ENCODE measurements around the gene GUCY2D.
"Not testable (repeated sequence)": the region's sequence is repeated elsewhere in the genome, so short reads cannot be mapped to it uniquely, and the experiment has no call there.

GUCY2D gene

GRCh38 chr17:8001976-8002720 is at the start of gene GUCY2D:
Gene GUCY2D (plus strand): TSS chr17:8002615. CDS start chr17:8003048, 433 bp downstream.
- DNase-seq: no peak

DNA sequence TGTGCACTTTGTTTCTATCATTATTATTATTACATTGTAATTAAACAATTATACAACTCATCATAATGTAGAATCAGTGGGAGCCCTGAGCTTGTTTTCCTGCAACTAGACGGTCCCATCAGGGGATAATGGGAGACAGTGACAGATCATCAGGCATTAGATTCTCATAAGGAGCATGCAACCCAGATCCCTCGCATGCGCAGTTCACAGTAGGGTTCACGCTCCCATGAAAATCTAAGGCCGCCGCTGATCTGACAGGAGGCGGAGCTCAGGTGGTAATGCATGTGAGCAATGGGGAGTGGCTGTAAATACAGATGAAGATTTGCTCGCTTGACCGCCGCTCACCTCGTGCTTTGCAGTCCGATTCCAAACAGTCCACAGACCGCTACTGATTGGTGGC is 49.1 kb upstream of the GUCY2D start:
- not testable (repeated sequence) for DNase-seq

DNA sequence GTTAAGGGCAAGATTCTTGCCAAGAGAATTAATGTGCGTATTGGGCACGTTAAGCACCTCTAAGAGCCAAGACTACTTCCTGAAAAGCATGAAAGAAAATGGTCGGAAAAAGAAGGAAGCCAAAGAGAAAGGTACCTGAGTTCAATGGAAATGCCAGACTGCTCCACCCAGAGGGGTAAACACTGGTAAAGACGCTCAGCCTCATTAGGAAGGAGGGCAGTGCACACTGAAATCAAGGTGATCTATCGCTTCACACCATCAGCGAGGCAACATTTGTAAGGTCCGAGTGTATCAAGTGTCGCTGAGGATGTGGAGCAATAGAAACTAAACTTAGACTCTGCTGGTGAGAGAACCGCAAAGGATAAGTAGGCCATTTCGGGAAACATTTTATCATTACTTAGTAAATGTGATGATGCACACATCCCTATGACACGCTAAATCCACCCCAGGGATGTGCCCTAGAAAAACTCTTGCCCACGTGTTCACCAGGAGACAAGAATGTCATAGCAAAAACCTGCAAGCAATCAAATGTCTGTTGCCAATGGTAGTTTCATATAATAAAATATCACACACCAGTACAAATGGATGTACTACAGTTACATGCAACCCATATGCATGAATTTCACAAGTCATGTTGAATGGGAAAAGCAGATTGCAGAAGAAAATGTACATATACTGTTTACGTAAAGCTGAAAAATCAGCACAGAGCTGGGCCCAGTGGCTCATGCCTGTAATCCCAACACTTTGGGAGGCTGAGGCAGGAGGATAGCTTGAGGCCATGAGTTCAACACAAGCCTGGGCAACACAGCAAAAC is 46.8 kb upstream of the GUCY2D start:
- no peak for DNase-seq

GRCh38 chr17:7956228-7956965 is 46.0 kb upstream of the GUCY2D start:
- no peak for DNase-seq

GRCh38 chr17:7959503-7960253 is 42.7 kb upstream of the GUCY2D start:
- DNase-seq: no peak

DNA sequence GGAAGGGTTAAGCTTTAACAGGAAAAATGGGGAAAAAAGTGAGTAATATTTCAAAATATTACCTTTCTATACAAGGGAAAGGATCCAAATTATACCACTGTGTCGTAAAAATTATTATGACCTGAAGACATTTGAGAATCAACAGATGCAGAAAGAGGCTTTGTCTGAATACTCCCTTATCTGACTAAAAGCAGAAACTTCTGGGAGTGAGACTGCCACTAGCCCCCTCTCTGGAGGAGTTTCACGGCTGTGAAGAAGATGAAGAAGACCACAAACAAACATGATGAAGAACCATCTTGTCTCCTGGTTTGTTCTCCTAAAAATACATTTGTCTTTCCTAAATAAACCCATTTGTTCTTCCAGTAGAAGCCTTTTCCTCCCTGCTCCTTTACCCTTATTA is 41.0 kb upstream of the GUCY2D start:
- no peak for DNase-seq

GRCh38 chr17:7967751-7968150 is 34.7 kb upstream of the GUCY2D start:
- no peak for DNase-seq

DNA sequence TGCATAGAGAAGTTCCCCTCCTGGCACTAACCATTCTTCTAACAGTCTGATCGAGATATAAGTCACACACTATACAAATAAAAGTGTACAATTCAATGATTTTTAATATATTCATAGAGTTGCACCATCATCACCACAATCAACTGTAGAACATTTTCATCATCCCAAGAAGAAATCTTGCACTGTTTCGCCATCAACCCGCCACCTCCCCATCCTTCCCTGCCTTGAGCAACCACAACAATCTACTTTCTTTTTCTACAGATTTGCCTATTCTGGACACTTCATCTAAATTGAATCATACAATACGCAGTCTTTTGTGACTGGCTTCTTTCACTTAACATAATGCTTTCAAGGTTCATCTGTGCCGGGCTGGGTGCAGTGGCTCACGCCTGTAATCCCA is 33.0 kb upstream of the GUCY2D start:
- DNase-seq: no peak

- no peak for DNase-seq
These were observed 30.8 kb upstream of the GUCY2D start for GRCh38 chr17:7971651-7972050.

DNA sequence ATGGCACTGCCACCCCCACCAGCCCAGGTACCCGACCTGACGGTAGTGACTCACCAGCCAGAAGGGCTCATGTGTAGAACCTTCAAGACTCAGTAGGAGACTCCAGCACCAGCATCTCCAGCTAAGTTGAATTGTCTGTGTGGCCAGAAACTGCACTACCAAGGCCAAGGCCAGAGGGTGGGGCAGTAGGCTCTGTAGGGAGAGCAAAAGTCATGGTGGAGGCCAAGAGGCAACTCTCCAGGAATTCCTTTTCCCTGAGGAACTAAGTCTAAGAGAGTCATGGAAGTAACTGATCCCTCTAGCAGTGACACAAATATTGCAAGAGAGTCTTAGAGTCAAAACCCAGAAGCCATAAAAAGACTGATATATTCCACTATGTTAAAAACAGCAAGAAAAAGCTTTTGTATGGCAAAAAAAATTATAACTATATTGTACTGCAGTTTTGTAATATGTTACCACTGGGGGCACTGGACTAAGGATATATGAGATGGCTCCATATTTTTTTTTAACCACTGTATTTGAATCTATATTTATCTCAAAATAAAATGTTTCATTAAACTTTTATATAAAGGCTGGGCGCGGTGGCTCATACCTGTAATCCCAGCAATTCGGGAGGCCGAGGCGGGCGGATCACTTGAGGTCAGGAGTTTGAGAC is 30.2 kb upstream of the GUCY2D start:
- no peak for DNase-seq

DNA sequence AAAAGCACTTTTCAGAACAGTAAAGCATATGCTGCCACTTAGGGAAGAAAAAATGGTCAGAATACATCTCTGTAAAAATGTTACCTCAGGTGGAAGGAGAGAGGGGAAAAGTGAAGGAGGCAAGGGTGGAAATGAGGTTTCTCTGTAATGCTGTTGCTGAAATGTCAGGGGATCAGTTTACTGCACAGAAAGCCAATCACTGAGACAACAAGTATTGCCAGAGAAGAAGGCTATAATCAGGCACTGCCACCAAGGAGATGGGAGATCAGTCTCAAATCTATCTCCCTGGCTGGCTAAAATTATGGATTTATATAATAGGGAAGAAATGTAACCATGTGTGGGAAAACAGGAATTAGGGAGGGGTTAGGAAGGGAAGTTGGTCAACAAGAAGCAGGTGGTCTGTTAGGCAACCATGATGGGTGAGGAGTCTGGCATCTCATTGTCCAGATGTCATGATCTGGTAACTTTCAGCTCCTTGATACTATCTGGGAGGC is 27.7 kb upstream of the GUCY2D start:
- DNase-seq: no peak

DNA sequence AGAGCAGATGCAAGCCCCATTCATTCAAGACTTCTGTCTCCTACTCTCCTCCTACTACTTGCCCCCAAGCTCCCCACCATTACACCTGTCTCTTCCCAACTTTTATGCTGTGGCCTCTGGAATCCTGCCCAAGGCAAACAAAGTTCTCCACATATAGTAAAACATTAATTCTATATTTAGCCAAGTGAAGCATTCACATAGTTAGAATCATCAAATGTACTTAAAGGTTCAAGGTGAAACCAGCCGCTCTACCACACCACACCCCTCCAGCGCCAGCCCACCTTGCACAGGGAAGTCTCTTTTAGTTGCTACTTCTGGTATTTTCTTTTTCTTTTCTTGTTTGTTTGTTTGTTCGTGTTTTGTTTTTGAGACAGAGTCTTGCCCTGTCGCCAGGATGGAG is 25.4 kb upstream of the GUCY2D start:
- DNase-seq: no peak

- no peak for DNase-seq
These were observed 24.6 kb upstream of the GUCY2D start for GRCh38 chr17:7977805-7978204.

DNA sequence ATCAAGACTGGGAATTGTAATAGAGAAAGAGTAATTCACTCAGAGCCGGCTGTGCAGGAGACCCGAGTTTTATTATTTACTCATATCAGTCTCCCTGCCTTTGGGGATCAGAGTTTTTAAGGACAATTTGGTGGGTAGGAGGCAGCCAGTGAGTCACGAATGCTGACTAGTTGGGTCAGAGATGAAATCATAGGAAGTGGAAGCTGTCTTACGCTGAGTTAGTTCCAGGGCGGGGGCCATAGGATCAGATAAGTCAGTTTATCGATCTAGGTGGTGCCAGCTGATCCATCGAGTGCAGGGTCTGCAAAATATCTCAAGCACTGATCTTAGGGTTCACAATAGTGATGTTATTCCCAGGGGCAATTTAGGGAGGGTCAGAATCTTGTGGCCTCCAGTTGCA is 20.2 kb upstream of the GUCY2D start:
- no peak for DNase-seq

DNA sequence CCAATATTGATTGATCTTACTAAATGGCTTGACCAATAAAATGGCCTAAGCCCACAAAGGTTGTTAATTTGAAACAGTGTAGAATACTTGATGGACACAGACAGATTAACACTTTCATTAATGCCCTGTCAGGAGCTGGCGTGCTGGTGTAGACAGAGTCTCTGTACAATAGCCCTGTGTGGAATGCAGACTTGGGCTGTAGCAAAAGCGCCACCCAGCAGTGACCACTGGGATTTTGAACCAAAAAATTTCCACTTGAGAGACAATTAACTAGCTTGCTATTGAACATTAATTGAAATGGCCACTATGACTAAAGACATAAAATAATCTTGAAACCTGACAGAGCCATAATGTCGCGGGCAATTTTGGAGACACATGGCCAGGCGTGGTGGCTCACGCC is 19.7 kb upstream of the GUCY2D start:
- no peak for DNase-seq

- DNase-seq: no peak
These were observed 17.5 kb upstream of the GUCY2D start for GRCh38 chr17:7984904-7985303.

DNA sequence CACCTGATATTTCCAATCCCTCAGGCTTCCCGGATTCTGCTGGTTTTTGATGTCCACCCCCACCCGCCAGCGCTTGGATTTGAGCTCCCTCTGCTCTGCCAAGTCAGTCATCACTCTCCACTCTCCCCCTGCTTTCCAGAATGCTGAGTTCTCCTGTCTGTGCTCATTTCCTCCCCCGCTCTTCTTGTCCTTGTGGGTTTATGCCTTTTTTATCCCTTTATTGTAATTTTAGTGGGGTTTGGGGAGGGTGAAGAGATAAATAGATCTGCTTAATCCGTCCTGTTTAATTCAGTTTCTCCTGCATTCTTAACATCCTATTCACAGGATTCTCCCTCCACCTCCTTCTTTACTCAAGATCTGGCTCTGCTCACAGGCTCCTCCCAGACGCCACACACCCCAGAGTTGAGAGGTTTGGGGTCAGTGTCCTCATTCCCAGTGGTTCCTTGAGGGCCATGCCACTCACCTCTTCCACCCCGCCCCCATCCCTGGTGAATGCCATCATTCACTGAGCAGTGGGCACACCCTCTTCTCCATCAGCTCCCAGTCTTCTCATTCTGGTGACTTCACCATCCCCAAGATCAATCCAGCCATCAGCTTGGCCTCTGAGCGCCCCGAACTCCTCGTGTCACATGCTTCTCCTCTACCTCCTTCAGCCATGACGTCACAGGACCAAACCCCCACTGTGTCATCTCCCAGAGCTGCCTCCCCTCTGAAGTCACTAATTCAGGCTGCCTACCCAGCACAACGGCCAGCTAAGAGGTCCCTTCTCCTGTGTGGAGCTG is 15.1 kb upstream of the GUCY2D start:
- no peak for DNase-seq

DNA sequence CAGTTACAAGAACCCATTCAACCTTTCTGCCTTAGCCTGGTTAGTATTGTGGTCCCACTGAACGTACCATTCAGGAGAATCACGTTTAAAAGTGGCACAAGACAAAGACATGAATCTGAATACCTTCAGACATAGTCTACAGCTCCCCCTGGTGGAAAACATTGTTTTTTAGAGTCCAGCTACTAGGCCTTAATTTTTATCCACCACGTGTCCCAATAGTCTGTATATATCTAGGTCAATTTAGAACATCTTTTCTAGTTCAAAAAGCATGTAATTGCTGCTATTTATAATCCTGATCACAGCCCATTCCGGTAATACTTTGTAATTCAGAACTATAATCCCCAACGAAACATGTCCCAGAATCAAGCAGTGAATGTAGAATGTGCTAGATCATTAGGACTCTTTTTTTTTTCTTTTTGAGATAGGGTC is 13.7 kb upstream of the GUCY2D start:
- DNase-seq: peak in 1 of 2 experiments; percentile 18

DNA sequence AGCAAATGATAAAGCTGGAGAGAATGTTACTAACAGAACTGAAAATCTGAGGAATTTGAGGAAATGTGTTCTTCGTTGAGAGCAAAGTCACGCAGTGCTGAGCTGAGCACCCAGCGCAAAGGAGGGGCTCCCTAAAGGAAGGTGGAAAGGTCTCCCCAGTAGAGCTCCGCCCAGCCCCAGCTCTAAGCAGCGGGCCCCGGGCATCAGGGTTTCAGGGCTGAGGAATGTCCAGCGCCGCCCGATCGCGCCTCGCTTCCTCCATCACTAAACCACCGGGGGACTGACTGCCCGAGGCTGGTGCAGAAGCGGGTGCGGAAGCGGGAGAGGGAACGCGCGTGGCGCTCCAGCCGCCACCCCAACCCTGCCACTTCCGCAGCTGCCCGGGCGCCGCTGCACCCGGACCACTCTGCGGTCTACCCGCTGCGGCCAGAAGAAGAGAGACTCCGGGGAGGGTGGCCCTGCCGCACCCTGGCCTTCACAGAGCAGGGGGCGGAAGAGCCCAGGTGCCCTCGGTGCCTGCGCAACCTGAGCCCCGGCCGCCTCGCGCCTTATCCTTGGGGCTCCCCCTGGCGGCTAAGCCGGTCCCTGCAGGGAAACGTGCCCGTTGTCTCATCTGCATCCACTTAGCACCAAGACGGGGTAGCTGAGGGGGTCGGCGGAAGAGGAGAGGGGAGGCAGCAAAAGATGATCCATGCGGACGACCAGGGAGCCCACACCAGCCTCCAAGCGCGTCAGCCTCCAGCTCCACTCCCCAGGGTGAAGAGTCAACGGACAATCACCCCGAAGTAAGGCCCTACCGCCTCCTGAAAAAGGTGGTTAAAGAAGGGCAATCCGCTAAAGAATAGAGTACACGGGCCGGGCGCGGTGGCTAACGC is 12.4 kb upstream of the GUCY2D start:
- peak; percentile 88 to 97 for DNase-seq

DNA sequence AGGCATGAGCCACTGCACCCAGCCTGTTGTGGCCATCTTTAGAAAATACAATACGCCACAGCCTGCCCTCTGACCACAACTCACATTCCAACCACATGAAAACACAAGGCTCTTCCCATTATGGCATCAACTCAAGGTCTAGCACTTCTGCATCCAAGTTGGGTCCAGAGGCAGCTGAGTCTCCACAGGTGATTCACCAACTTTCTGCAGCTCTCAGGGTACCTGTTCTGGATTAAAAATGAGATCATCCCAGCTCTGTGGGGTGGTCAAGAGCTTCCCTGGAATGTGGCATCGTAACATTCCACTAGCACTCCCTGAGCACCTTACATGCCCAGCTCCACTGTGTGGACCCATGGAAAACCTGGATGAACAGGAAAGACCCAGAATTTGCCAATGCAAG is 9.9 kb upstream of the GUCY2D start:
- DNase-seq: no peak

Data from stimulated activated CD4-positive, alpha-beta T cell treated with anti-CD3 and anti-CD28 coated beads, Interleukin-4, amount 100 ng/mL, for 4 hours (primary cell).